Fibroblast of pulmonary artery (primary cell): ENCODE results near the gene MALAT1.

ENCODE experiments used
- DNase-seq: peaks from one replicate; pipeline ENCODE4 v3.0.0-alpha.2; 2010; ENCODE audit warnings: low read depth
- H3K4me3 ChIP-seq: replicated peaks from 2 replicates; pipeline ENCODE4 v1.5.1; 2011; ENCODE audit warnings: low read depth, mild to moderate bottlenecking, control low read depth, low read length, moderate library complexity
- CTCF ChIP-seq: IDR thresholded peaks from 2 replicates; pipeline ENCODE4 v1.5.1; 2011; ENCODE audit warnings: mild to moderate bottlenecking, control low read depth, low read length, inconsistent platforms; ENCODE audit errors: missing control alignments

The MALAT1 gene

GRCh38 chr11:65491163-65491465 is 7.7 kb upstream of the MALAT1 start:
- H3K4me3 ChIP-seq = no peak overlapping the region
- TF ChIP-seq CTCF = no peak
- DNase-seq = no peak

GRCh38 chr11:65491614-65492386 is 7.0 kb upstream of the MALAT1 start:
- no peak for TF ChIP-seq CTCF
- DNase-seq = peak; percentile 95
- H3K4me3 ChIP-seq = no peak overlapping the region

GRCh38 chr11:65492387-65492636 is 6.5 kb upstream of the MALAT1 start:
- no peak for TF ChIP-seq CTCF
- no peak for DNase-seq
- H3K4me3 ChIP-seq = no peak overlapping the region

DNA sequence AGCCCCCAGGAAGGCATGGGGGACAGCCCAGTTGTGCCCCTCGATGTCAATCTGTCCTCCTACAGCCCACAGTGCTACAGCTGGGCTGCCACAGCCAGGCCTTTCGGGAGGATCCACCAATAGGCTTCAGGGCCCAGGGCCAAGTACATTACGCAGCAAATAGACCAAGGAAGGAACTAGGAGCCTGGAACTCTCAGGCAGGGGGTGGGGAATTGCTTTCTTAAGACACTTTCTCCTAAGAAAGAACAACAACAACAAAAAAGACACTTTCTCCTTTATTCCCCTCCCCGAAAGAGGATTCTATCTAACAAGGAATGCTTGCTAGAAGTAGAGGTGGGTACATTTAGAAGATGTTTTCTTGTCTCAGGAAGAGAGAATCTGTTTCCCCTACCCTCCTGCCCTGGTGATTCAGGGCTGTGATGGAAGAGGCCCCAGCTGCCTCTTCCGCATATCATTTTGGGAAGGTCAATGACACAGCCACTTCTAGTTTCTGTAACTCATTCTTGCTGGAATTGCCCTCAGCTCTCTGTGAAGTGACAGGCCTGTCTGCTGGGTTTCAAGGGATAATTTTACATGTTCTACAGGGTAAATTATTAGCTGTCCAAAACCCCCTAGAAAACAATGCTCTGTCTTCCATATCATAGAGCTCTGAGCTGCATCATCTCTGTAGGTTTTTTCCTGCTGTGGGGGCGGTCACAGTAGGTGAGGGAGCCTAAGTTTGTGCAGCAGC is 6.0 kb upstream of the MALAT1 start:
- H3K4me3 ChIP-seq = no peak overlapping the region
- no peak for TF ChIP-seq CTCF
- DNase-seq = peak; percentile 94

GRCh38 chr11:65493367-65494176 is 5.3 kb upstream of the MALAT1 start:
- no peak overlapping the region for H3K4me3 ChIP-seq
- no peak for TF ChIP-seq CTCF
- DNase-seq = peak; percentile 94

DNA sequence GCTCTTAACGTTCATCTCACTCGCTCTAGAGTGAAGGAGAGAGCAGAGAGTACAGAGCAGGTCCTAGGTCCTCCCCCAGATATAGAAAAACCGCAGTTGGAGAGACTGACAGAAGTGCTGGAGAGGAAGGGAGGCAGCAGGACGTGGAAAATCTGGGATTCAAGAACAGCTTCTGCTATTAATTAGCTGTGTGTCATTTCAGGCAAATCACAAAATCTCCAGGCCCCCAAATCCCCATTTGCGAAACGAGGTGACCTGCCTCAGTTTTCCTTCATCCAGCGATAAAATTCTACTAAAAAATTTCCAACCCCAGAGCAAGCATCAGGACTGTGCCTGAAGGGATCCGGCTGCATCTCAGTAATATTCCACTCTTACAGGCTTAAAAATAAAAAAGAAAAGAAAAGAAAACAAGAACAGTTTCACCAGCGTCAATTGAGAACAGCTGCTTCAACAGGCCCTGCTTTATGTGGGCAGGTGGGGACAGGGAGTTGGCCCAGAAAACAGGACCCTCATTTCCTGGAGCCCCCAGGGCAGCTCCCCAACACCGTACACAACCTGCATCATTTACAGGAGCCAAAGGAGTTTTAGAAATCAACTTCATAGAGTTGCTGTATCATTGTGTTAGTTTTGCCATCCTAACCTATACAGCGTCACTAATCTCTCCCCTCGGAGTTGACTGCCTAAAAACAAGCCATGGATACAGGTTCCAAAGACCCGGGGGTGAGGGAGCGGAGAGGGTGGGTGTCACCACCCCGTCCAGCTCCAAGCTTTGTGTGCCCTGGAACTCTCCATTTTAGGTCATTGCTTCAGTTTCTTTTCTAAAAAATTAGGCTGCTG is 2.3 kb upstream of the MALAT1 start:
- peak; percentile 57 for DNase-seq
- peak overlapping the region; percentile 38 for H3K4me3 ChIP-seq
- TF ChIP-seq CTCF = no peak
